ENCODE results near the gene NPAS3. TPM values are rescaled to one million over a fixed set of nuclear protein-coding genes. Genes with fewer than 3 reads are reported as not detected.

Gene NPAS3
- total RNA-seq, 1 experiment from 2014 or later: not detected

- no peaks in the 10 kb centered on the region for H3K36me3 ChIP-seq (ENCODE audit: low read depth)
- H3K4me2 ChIP-seq: no peak overlapping the region
- no peak for DNase-seq
- H3K4me1 ChIP-seq (replicated peaks; ENCODE audit: insufficient read depth): no peaks in the 10 kb centered on the region
- no peaks in the 10 kb centered on the region for H3K27me3 ChIP-seq (ENCODE audit: insufficient read depth, low read depth)
- no peak overlapping the region for H3K27ac ChIP-seq
- no peaks in the 10 kb centered on the region for H3K79me2 ChIP-seq (ENCODE audit: low read depth)
- BruUV-seq (replicated peaks): no TSS peak
- no peaks in the 10 kb centered on the region for H3K9me3 ChIP-seq (ENCODE audit: insufficient read depth, low read depth)
- no peak overlapping the region for H2AFZ ChIP-seq
- no peaks in the 10 kb centered on the region for H3K9me2 ChIP-seq (ENCODE audit: insufficient read depth)
- ChIA-PET POLR2A (ENCODE audit: unreplicated experiment) (no interaction called here), CTCF (no interaction called here)
- H3K4me3 ChIP-seq: no peak overlapping the region
- TF ChIP-seq EZH2 (IDR thresholded peaks at IDR 0.05; ENCODE audit: low read depth): no peak
- TF ChIP-seq CTCF (conservative IDR thresholded peaks at IDR 0.05): no peak
- intact Hi-C loops (cut with micrococcal nuclease; ENCODE audit: unreplicated experiment): no loop called here
- H4K20me1 ChIP-seq (ENCODE audit: insufficient read depth): no peaks in the 10 kb centered on the region
- no peaks in the 10 kb centered on the region for H3F3A ChIP-seq (ENCODE audit: insufficient read depth, low read depth)
These were observed 281.3 kb downstream of the NPAS3 start for GRCh38 chr14:33219957-33220356.

- H3K27me3 ChIP-seq (ENCODE audit: insufficient read depth, low read depth): no peaks in the 10 kb centered on the region
- H3K4me1 ChIP-seq (replicated peaks; ENCODE audit: insufficient read depth): no peaks in the 10 kb centered on the region
- ChIA-PET POLR2A (ENCODE audit: unreplicated experiment) (no interaction called here), CTCF (no interaction called here)
- no peaks in the 10 kb centered on the region for H3F3A ChIP-seq (ENCODE audit: insufficient read depth, low read depth)
- no peak overlapping the region for H3K27ac ChIP-seq
- no peak overlapping the region for H3K4me3 ChIP-seq
- H4K20me1 ChIP-seq (ENCODE audit: insufficient read depth): no peaks in the 10 kb centered on the region
- H2AFZ ChIP-seq: no peak overlapping the region
- H3K36me3 ChIP-seq (ENCODE audit: low read depth): no peaks in the 10 kb centered on the region
- intact Hi-C loops (cut with micrococcal nuclease; ENCODE audit: unreplicated experiment): no loop called here
- H3K9me3 ChIP-seq (ENCODE audit: insufficient read depth, low read depth): no peaks in the 10 kb centered on the region
- TF ChIP-seq EZH2 (IDR thresholded peaks at IDR 0.05; ENCODE audit: low read depth) (no peak), CTCF (conservative IDR thresholded peaks at IDR 0.05) (no peak)
- no peak overlapping the region for H3K4me2 ChIP-seq
- no peak for DNase-seq
- H3K79me2 ChIP-seq (ENCODE audit: low read depth): no peaks in the 10 kb centered on the region
- no TSS peak for BruUV-seq (replicated peaks)
- H3K9me2 ChIP-seq (ENCODE audit: insufficient read depth): no peaks in the 10 kb centered on the region
These were observed 290.7 kb downstream of the NPAS3 start for GRCh38 chr14:33229269-33229929.

- Histone ChIP-seq H3K9me3 (ENCODE audit: insufficient read depth, low read depth) (no peaks in the 10 kb centered on the region), H2AFZ (no peak overlapping the region), H3K4me1 (replicated peaks; ENCODE audit: insufficient read depth) (no peaks in the 10 kb centered on the region), H4K20me1 (ENCODE audit: insufficient read depth) (no peaks in the 10 kb centered on the region), H3K9me2 (ENCODE audit: insufficient read depth) (no peaks in the 10 kb centered on the region), H3K27me3 (ENCODE audit: insufficient read depth, low read depth) (no peaks in the 10 kb centered on the region), H3K4me3 (no peak overlapping the region), H3K27ac (no peak overlapping the region), H3K4me2 (no peak overlapping the region), H3K79me2 (ENCODE audit: low read depth) (no peaks in the 10 kb centered on the region), H3F3A (ENCODE audit: insufficient read depth, low read depth) (no peaks in the 10 kb centered on the region), H3K36me3 (ENCODE audit: low read depth) (no peaks in the 10 kb centered on the region)
- TF ChIP-seq CTCF (conservative IDR thresholded peaks at IDR 0.05) (no peak), EZH2 (IDR thresholded peaks at IDR 0.05; ENCODE audit: low read depth) (no peak)
- no TSS peak for BruUV-seq (replicated peaks)
- intact Hi-C loops (cut with micrococcal nuclease; ENCODE audit: unreplicated experiment): no loop called here
- CTCF ChIA-PET: no interaction called here
- POLR2A ChIA-PET (ENCODE audit: unreplicated experiment): no interaction called here
- no peak for DNase-seq
These were observed 291.3 kb downstream of the NPAS3 start for GRCh38 chr14:33230021-33230420.
